Measurements from ENCODE around the gene SCAI.
"Not testable (repeated sequence)": the region's sequence is repeated elsewhere in the genome, so short reads cannot be mapped to it uniquely, and the experiment has no call there.

Gene SCAI

GRCh38 chr9:124947727-124948391 is 195.5 kb downstream of the SCAI start:
- DNase-seq (ENCODE audit: low spot score), result peak; percentile 22

GRCh38 chr9:124946167-124946566 is 197.2 kb downstream of the SCAI start:
- DNase-seq (ENCODE audit: low spot score), result no peak

GRCh38 chr9:124941679-124942561 is 201.4 kb downstream of the SCAI start:
- DNase-seq (ENCODE audit: low spot score), result no peak

GRCh38 chr9:124940894-124941678 is 202.2 kb downstream of the SCAI start, which contains the start of gene GOLGA1:
GOLGA1 (minus strand) TSS chr9:124941083; CDS start chr9:124938711, 2,372 bp downstream.
- peak; percentile 99 for DNase-seq (ENCODE audit: low spot score)

- DNase-seq (ENCODE audit: low spot score), result no peak
Measured at GRCh38 chr9:124940521-124940893, 202.8 kb downstream of the SCAI start.

- DNase-seq (ENCODE audit: low spot score), result no peak
Measured at GRCh38 chr9:124939944-124940343, 203.4 kb downstream of the SCAI start.

- no peak for DNase-seq (ENCODE audit: low spot score)
Measured at GRCh38 chr9:124934290-124934689, 209.0 kb downstream of the SCAI start.

- no peak for DNase-seq (ENCODE audit: low spot score)
Measured at GRCh38 chr9:124932333-124932732, 211.0 kb downstream of the SCAI start.

GRCh38 chr9:124929464-124929863 is 213.9 kb downstream of the SCAI start:
- no peak for DNase-seq (ENCODE audit: low spot score)

GRCh38 chr9:124928116-124928515 is 215.2 kb downstream of the SCAI start:
- DNase-seq (ENCODE audit: low spot score), result no peak

- DNase-seq (ENCODE audit: low spot score), result not testable (repeated sequence)
Measured at GRCh38 chr9:124920394-124920793, 222.9 kb downstream of the SCAI start.

- DNase-seq (ENCODE audit: low spot score), result no peak
Measured at GRCh38 chr9:124914753-124915405, 228.4 kb downstream of the SCAI start.

GRCh38 chr9:124913378-124913777 is 229.9 kb downstream of the SCAI start:
- no peak for DNase-seq (ENCODE audit: low spot score)

- DNase-seq (ENCODE audit: low spot score), result no peak
Measured at GRCh38 chr9:124911766-124912165, 231.6 kb downstream of the SCAI start.

- no peak for DNase-seq (ENCODE audit: low spot score)
Measured at GRCh38 chr9:124908098-124908497, 235.2 kb downstream of the SCAI start.

GRCh38 chr9:124906966-124907365 is 236.4 kb downstream of the SCAI start:
- DNase-seq (ENCODE audit: low spot score), result no peak

- DNase-seq (ENCODE audit: low spot score), result no peak
Measured at GRCh38 chr9:124899845-124900244, 243.5 kb downstream of the SCAI start.

GRCh38 chr9:124897570-124898460 is 245.5 kb downstream of the SCAI start:
- DNase-seq (ENCODE audit: low spot score), result no peak

GRCh38 chr9:124894741-124895170 is 248.6 kb downstream of the SCAI start:
- DNase-seq (ENCODE audit: low spot score), result peak; percentile 52

GRCh38 chr9:124894035-124894740 is 249.1 kb downstream of the SCAI start:
- no peak for DNase-seq (ENCODE audit: low spot score)

Measured in D341Med (cell line).